ENCODE measurements around the gene IL2RA.

- TF ChIP-seq POLR2A (IDR thresholded peaks at IDR 0.05) (no peak), POLR2AphosphoS5 (IDR thresholded peaks at IDR 0.05) (no peak)
Measured at GRCh38 chr10:6040205-6040604, 22.0 kb downstream of the IL2RA start.

Data from spleen (tissue), 3 donors.